Mesothelial cell of epicardium (in vitro differentiated cells): ENCODE results near the gene PADI3. TPM values are rescaled to one million over a fixed set of nuclear protein-coding genes. Genes with fewer than 3 reads are reported as not detected.

Experiments
- DNase-seq, 2 experiments: peaks; one replicate each; pipeline ENCODE4 v3.0.0; 2021; ENCODE audit warnings: low spot score in 2 of 2; ENCODE audit not compliant: unreplicated experiment in 2 of 2
- H3K27ac Mint-ChIP-seq: 2 replicates; pipeline ENCODE4 v1.8.0; 2021; ENCODE audit warnings: mixed read lengths
- H3K27me3 Mint-ChIP-seq: 2 replicates; pipeline ENCODE4 v1.8.0; 2021; ENCODE audit warnings: low read depth, mixed read lengths
- H3K36me3 Mint-ChIP-seq: 2 replicates; pipeline ENCODE4 v1.8.0; 2021; ENCODE audit warnings: mixed read lengths
- H3K4me1 Mint-ChIP-seq: 2 replicates; pipeline ENCODE4 v1.8.0; 2021; ENCODE audit warnings: mixed read lengths
- H3K4me3 Mint-ChIP-seq: 2 replicates; pipeline ENCODE4 v1.8.0; 2021; ENCODE audit warnings: mild to moderate bottlenecking, moderate library complexity, mixed read lengths
- H3K9me3 Mint-ChIP-seq: 2 replicates; pipeline ENCODE4 v1.8.0; 2021; ENCODE audit warnings: mixed read lengths
- CTCF ChIP-seq: fragments of 200-600 bp; sonication (generic); IDR thresholded peaks from one replicate; pipeline ENCODE4 v1.5.0; 2021; ENCODE audit warnings: antibody characterized with exemption; ENCODE audit not compliant: unreplicated experiment
- total RNA-seq: library from RNA; stranded (reverse); gene quantifications from 3 replicates; pipeline ENCODE4 v1.2.1, GENCODE V29; 2021

PADI3 gene
- total RNA-seq, 1 donor from 2014 or later: not detected

- no peak overlapping the region for H3K27ac Mint-ChIP-seq
- H3K27me3 Mint-ChIP-seq: peaks cover 3% of the 10 kb centered on the region
- TF ChIP-seq CTCF: no peak
- H3K4me1 Mint-ChIP-seq: peaks cover 7% of the 10 kb centered on the region
- H3K4me3 Mint-ChIP-seq: no peak overlapping the region
- DNase-seq: no peak
- no peaks in the 10 kb centered on the region for H3K9me3 Mint-ChIP-seq
- no peaks in the 10 kb centered on the region for H3K36me3 Mint-ChIP-seq
Observed at GRCh38 chr1:17309426-17310067, 60.6 kb downstream of the PADI3 start.

GRCh38 chr1:17310068-17310640, 61.3 kb downstream of the PADI3 start:
- Mint-ChIP-seq H3K4me1 (peaks cover 7% of the 10 kb centered on the region), H3K9me3 (no peaks in the 10 kb centered on the region), H3K4me3 (no peak overlapping the region), H3K27ac (no peak overlapping the region), H3K27me3 (peaks cover 3% of the 10 kb centered on the region), H3K36me3 (no peaks in the 10 kb centered on the region)
- no peak for DNase-seq
- TF ChIP-seq CTCF: no peak

- no peak for DNase-seq
- Mint-ChIP-seq H3K4me3 (no peak overlapping the region), H3K9me3 (no peaks in the 10 kb centered on the region), H3K4me1 (peaks cover 7% of the 10 kb centered on the region), H3K27ac (no peak overlapping the region), H3K27me3 (peaks cover 6% of the 10 kb centered on the region), H3K36me3 (no peaks in the 10 kb centered on the region)
- no peak for TF ChIP-seq CTCF
Observed at GRCh38 chr1:17313530-17314309, 64.8 kb downstream of the PADI3 start.

- H3K4me1 Mint-ChIP-seq: peaks cover 3% of the 10 kb centered on the region
- peaks cover 6% of the 10 kb centered on the region for H3K27me3 Mint-ChIP-seq
- no peak overlapping the region for H3K4me3 Mint-ChIP-seq
- TF ChIP-seq CTCF: no peak
- no peaks in the 10 kb centered on the region for H3K9me3 Mint-ChIP-seq
- H3K27ac Mint-ChIP-seq: no peak overlapping the region
- no peak for DNase-seq
- no peaks in the 10 kb centered on the region for H3K36me3 Mint-ChIP-seq
Observed at GRCh38 chr1:17314491-17314971, 65.6 kb downstream of the PADI3 start.

- no peak for DNase-seq
- no peaks in the 10 kb centered on the region for H3K9me3 Mint-ChIP-seq
- H3K4me1 Mint-ChIP-seq: peaks cover 3% of the 10 kb centered on the region
- no peak for TF ChIP-seq CTCF
- H3K27me3 Mint-ChIP-seq: peaks cover 6% of the 10 kb centered on the region
- no peaks in the 10 kb centered on the region for H3K36me3 Mint-ChIP-seq
- H3K4me3 Mint-ChIP-seq: no peak overlapping the region
- no peak overlapping the region for H3K27ac Mint-ChIP-seq
Observed at GRCh38 chr1:17315542-17316130, 66.7 kb downstream of the PADI3 start.
